HG02852 (cell line): ENCODE measurements around the gene CD79B.

Source experiments
- ATAC-seq: cut with Tn5 transposase; IDR thresholded peaks from one replicate; pipeline ENCODE4 v1.9.1; 2021; ENCODE audit warnings: mild to moderate bottlenecking, moderate library complexity; ENCODE audit not compliant: unreplicated experiment

The CD79B gene

GRCh38 chr17:63954402-63955063 lies 22.4 kb upstream of the CD79B start:
- no peak for ATAC-seq

GRCh38 chr17:63950940-63951907 lies 19.1 kb upstream of the CD79B start:
- no peak for ATAC-seq

- ATAC-seq: no peak
These were observed 17.6 kb upstream of the CD79B start for GRCh38 chr17:63949576-63950250.

GRCh38 chr17:63948521-63948920 lies 16.4 kb upstream of the CD79B start:
- ATAC-seq: no peak

- no peak for ATAC-seq
These were observed 15.7 kb upstream of the CD79B start for GRCh38 chr17:63947711-63948330.

GRCh38 chr17:63946440-63947363 lies 14.6 kb upstream of the CD79B start:
- peak; percentile 52 for ATAC-seq

GRCh38 chr17:63945784-63946439 lies 13.8 kb upstream of the CD79B start:
- ATAC-seq: no peak

- no peak for ATAC-seq
These were observed 12.8 kb upstream of the CD79B start for GRCh38 chr17:63944736-63945499.

- ATAC-seq: no peak
These were observed 11.6 kb upstream of the CD79B start for GRCh38 chr17:63943745-63944144.

- no peak for ATAC-seq
These were observed 10.3 kb upstream of the CD79B start for GRCh38 chr17:63942309-63942985.

GRCh38 chr17:63941751-63942150 lies 9.6 kb upstream of the CD79B start:
- no peak for ATAC-seq

- no peak for ATAC-seq
These were observed 9.0 kb upstream of the CD79B start for GRCh38 chr17:63941162-63941561.

- ATAC-seq: no peak
These were observed 8.5 kb upstream of the CD79B start for GRCh38 chr17:63940584-63940983.

- ATAC-seq: no peak
These were observed 7.8 kb upstream of the CD79B start for GRCh38 chr17:63939884-63940283.

GRCh38 chr17:63939401-63939800 lies 7.3 kb upstream of the CD79B start:
- no peak for ATAC-seq

GRCh38 chr17:63937920-63938319 lies 5.8 kb upstream of the CD79B start:
- ATAC-seq: no peak

- no peak for ATAC-seq
These were observed 5.2 kb upstream of the CD79B start for GRCh38 chr17:63937319-63937718.
